Measurements from ENCODE around the gene ZMYM4.
"Not testable (repeated sequence)": the region's sequence is repeated elsewhere in the genome, so short reads cannot be mapped to it uniquely, and the experiment has no call there.

ZMYM4 gene

GRCh38 chr1:35461966-35462651, 193.6 kb downstream of the ZMYM4 start:
- no peak for DNase-seq

DNA sequence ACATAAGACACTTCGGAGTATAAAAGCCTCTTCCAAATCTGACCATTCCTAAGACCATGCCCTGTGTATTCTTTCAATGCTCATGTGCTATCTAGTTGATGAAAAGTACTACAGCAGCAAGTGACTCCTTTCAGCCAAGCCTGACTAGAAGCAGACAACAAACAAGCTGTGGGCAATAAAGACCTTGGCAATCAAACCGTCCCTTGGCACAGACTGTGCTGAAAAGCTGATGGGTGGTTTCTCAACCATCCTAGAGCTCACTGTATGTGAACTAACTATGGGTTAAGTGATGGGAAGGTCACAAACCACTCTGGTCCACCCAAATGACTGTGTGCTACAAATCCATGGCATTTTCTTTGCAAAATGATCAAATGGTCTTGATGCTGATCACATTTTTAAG, 194.7 kb downstream of the ZMYM4 start:
- no peak for DNase-seq

DNA sequence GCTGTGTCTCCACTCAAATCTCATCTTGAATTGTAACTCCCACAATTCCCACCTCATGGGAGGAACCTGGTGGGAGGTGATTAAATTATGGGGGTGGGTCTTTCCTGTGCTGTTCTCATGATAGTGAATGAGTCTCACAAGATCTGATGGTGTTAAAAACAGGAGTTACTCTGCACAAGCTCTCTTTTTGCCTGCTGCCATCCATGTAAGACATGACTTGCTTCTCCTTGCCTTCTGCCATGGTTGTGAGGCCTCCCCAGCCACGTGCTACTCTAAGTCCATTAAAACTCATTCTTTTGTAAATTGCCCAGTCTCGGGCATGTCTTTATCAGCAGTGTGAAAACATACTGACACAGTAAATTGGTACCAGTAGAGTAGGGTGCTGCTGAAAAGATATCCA, 195.2 kb downstream of the ZMYM4 start:
- not testable (repeated sequence) for DNase-seq

- DNase-seq, result no peak
Observed at GRCh38 chr1:35466120-35466519, 197.6 kb downstream of the ZMYM4 start.

DNA sequence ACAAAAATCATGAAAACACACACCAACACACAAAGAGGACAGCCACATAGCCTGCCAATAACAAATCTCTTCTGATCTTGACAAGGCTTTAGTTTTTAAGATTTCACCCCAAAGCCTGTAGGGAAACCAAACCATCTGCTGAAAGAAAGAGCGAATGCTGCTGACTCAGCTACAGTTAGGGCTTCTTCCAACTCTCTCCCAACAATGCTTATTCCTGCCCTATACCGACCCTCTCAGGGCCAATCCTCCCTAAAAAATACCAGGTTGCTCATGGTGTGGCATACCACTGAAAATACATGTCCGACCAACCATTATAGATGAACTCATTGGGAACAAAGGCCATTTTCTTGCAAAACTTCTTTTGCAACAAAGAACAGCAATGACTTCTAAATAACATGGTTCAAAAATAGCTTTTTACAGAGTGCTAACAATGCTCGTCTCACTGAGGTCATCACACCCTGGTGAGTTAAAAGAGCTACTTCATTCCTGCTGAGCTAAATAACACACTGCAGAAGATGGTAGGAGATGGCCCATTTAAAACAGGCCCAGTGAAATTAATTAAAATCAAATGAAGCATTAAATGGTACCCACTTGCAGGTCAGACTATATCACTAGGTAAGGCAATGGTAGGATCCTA, 202.6 kb downstream of the ZMYM4 start:
- DNase-seq, result no peak
